Mesodermal cell (in vitro differentiated cells): ENCODE data around the gene DEFB110.

Source experiments
- H3K27ac ChIP-seq: 2 replicates; pipeline ENCODE4 v1.7.0; 2013; ENCODE audit warnings: mild to moderate bottlenecking, low read depth, low read length, moderate library complexity; ENCODE audit not compliant: severe bottlenecking
- H3K36me3 ChIP-seq: 2 replicates; pipeline ENCODE4 v1.7.1; 2013; ENCODE audit warnings: mild to moderate bottlenecking, low read length, moderate library complexity; ENCODE audit not compliant: control insufficient read depth, insufficient read depth
- H3K4me1 ChIP-seq: one replicate; pipeline ENCODE4 v1.7.1; 2013; ENCODE audit warnings: mild to moderate bottlenecking, low read length; ENCODE audit not compliant: insufficient read depth, control insufficient read depth, poor library complexity, severe bottlenecking
- H3K4me3 ChIP-seq: 2 replicates; pipeline ENCODE4 v1.7.0; 2013; ENCODE audit warnings: low read length, control low read depth, mild to moderate bottlenecking; ENCODE audit not compliant: insufficient read depth, poor library complexity, severe bottlenecking; ENCODE audit errors: extremely low read depth
- H3K9me3 ChIP-seq: 2 replicates; pipeline ENCODE4 v1.7.1; 2013; ENCODE audit warnings: mild to moderate bottlenecking, low read length, moderate library complexity; ENCODE audit not compliant: control insufficient read depth
- WGBS, 2 experiments: methylation state at CpG; one replicate each; pipeline ENCODE4 v1.1.5; 2013; ENCODE audit warnings: missing lambda C conversion rate in 2 of 2; ENCODE audit not compliant: insufficient coverage in 2 of 2; 5-methylcytosine and 5-hydroxymethylcytosine counted together

The DEFB110 gene

DNA sequence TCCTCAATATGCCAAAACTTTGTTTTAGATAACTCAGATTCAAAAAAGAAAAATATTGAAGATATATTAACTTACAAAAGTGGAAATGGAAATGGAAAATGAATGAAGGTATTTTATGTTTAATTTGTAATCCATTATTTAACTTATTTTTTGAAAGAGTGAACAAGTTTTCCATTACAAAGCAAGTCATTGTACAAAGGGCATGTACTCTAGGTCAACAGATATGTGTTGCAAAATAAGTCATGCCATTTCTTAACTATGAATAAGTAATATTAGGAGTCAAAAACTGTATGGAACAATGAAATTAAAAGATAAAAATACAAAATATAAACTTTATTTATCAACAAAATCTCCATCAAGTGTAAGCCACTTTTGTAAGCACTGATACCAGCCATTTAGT, 26.5 kb downstream of the DEFB110 start:
- no peak overlapping the region for H3K27ac ChIP-seq
- no peaks in the 10 kb centered on the region for H3K36me3 ChIP-seq
- H3K9me3 ChIP-seq, result no peaks in the 10 kb centered on the region
- no peaks in the 10 kb centered on the region for H3K4me1 ChIP-seq
- no peak overlapping the region for H3K4me3 ChIP-seq

DNA sequence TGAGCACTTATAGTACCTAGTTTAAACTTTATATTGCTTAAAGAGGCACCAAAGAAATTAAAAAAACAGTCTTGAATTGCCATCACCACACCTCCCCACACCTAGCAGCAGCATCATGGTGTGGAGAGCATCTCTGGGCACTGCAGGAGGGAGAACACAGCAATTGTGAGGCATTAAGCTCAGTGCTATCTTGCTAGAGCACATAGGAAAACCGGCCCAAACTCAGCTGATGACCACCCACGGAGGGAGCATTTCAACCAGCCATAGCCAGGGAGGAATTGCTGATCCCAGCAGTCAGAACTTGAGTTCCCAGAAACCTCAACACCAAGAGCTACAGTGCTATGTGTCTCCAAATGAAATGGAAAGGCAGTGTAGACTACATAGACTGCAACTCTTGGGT, 32.9 kb downstream of the DEFB110 start:
- Histone ChIP-seq H3K36me3 (no peaks in the 10 kb centered on the region), H3K4me1 (no peaks in the 10 kb centered on the region), H3K27ac (no peak overlapping the region), H3K4me3 (no peak overlapping the region), H3K9me3 (no peaks in the 10 kb centered on the region)
- WGBS, 2 experiments, result 75 to 79% methylated on average over 2 of the region's 2 CpGs

DNA sequence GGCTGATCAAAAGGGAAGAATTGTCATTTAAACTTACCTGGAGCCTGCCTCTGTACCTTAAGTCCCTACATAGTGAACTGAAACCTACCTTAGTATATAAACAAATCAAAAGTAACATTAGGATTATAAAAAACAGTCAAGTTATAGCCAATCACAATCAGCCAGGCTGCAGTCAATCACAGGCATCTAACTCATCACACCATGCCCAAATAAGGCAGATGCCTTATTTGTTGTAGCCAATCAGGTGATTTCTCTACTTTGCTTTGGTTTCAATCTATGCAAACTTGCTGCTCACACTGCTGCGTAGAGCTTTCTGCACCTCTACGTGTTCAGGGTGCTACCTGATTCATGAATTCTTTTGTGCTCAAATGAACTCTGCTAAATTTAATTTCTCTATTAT, 34.0 kb downstream of the DEFB110 start:
- Histone ChIP-seq H3K9me3 (no peaks in the 10 kb centered on the region), H3K4me1 (no peaks in the 10 kb centered on the region), H3K36me3 (no peaks in the 10 kb centered on the region), H3K27ac (no peak overlapping the region), H3K4me3 (no peak overlapping the region)
- 100% methylated on average over 1 to 2 of the region's 2 CpGs for WGBS, 2 experiments

DNA sequence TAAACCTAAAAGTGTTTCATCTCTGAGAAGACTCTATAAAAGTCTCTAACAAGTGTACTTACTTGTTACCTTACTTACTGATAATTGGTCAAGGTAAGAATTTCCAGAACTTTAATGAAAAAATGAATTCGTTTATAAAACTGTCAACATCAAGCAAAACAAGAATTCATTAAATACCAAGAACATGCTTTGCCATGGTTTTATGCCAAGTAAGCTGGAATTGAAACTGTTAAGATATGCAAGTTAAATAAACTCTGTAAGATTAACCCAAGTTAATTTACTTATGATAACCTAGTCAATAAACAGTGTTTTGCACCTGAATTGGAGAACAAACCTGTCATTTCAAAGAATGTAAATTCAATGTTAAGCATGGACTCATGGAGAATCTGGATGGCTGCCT, 35.2 kb downstream of the DEFB110 start:
- H3K4me1 ChIP-seq, result no peaks in the 10 kb centered on the region
- WGBS, 2 experiments, result no CpG with 5 or more reads among the region's 1 CpG
- H3K27ac ChIP-seq, result no peak overlapping the region
- H3K4me3 ChIP-seq, result no peak overlapping the region
- H3K9me3 ChIP-seq, result no peaks in the 10 kb centered on the region
- H3K36me3 ChIP-seq, result no peaks in the 10 kb centered on the region

DNA sequence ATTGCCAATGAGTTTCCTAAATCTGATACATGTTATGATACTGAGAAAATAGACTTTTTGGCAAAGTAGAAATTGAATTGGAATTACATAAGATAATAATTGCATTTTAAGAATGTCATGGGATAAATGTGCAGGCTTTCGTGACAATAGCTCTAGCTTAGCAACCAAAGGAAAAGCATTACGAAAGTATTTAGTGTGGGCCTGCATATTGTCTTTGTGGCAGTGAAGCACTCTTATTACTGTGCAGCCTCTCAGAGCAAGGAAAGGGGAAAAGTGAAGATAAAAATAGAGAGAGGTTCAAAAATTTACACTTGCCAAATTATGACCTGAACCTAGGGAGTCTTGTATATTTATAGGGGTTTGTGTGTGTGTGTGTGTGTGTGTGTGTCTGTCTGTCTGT, 39.7 kb downstream of the DEFB110 start:
- H3K36me3 ChIP-seq, result no peaks in the 10 kb centered on the region
- 87 to 94% methylated on average over 2 of the region's 2 CpGs for WGBS, 2 experiments
- H3K4me1 ChIP-seq, result no peaks in the 10 kb centered on the region
- H3K4me3 ChIP-seq, result no peak overlapping the region
- H3K9me3 ChIP-seq, result no peaks in the 10 kb centered on the region
- no peak overlapping the region for H3K27ac ChIP-seq

DNA sequence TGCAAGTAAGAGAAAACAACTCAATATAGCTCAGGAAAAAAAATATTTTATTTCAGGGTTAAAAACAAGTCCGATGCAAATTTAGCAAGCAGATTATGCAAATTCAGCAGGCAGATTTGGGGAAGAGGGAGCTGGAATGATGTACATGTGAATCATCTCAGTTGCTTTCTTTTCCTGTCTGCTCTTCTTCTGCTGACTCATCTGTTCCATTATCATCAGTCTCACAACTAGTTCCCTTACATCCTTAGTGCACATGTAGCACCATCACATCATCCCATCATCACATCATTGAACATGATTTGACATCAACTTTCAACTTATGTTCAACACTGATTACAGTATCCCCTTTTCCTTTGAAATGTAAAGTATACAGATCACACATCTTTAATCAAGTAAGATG, 40.9 kb downstream of the DEFB110 start:
- Histone ChIP-seq H3K4me3 (no peak overlapping the region), H3K36me3 (no peaks in the 10 kb centered on the region), H3K27ac (no peak overlapping the region), H3K9me3 (no peaks in the 10 kb centered on the region), H3K4me1 (no peaks in the 10 kb centered on the region)
- 83 to 88% methylated on average over 1 of the region's 1 CpG for WGBS, 2 experiments

DNA sequence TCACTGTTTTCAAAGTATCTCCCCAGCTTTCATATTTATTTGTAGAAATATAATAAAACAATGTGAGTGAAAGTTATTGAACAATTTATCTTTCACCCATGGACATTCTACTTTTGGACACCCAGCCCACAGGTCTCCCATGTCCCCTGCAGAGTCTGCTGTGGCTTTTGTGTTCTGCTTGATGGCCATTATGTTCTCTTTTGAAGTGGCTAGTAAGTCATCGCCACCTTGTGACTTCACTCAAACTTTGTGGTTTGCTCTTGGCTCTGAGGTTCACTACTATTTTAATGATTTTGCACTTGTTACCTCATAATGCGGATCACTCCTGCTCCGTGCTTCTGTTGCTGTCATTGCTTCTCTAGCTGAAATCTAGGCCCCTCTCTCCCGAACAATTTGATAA, 42.2 kb downstream of the DEFB110 start:
- WGBS, 2 experiments, result 85 to 92% methylated on average over 4 of the region's 4 CpGs
- Histone ChIP-seq H3K4me1 (no peaks in the 10 kb centered on the region), H3K27ac (no peak overlapping the region), H3K36me3 (no peaks in the 10 kb centered on the region), H3K9me3 (no peaks in the 10 kb centered on the region), H3K4me3 (no peak overlapping the region)

DNA sequence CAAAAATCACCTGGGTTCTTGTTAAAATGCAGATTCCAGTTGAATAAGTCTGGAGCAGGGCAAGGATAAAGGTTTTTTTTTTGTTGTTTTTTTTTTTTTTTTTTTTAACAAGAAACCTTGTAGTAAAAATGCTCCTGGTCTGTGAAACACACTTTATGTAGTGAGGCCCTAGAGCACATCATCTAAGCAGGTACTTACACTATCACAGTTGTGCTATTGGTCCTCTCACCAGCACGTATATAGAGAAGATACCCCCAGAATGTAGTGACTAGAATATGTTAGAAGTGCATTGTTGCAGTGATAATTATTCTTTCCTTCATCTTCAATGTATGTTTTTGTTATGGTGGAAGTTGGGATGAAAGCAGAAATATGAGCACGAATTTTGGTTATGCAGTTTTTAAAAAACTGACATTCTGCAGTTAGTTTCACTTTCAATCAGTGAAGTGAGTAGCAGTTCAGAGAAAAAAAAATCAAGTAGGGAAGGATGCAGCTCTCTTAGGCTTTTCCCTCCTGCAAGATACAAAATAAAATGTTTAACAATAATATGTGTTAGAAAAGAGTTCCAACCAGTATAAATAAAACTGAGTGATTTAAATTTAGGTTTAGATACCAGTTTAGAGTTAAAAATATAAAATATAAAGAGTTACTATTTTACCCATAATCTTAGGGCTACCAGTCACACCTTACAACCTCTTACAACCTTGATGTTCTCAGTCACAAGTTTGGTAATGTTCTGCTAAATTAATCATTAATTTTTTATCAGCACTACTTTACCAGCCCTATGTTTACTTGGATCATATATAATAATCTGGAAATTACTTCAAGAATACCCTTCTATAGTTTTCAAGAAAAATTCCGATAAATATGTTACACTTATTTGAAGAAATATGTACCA, 43.2 kb downstream of the DEFB110 start:
- Histone ChIP-seq H3K27ac (no peak overlapping the region), H3K9me3 (no peaks in the 10 kb centered on the region), H3K4me3 (no peak overlapping the region), H3K36me3 (no peaks in the 10 kb centered on the region), H3K4me1 (no peaks in the 10 kb centered on the region)
- WGBS, 2 experiments, result 60% methylated on average over 1 of the region's 3 CpGs; no CpG with 5 or more reads in 1 of the 2 experiments

DNA sequence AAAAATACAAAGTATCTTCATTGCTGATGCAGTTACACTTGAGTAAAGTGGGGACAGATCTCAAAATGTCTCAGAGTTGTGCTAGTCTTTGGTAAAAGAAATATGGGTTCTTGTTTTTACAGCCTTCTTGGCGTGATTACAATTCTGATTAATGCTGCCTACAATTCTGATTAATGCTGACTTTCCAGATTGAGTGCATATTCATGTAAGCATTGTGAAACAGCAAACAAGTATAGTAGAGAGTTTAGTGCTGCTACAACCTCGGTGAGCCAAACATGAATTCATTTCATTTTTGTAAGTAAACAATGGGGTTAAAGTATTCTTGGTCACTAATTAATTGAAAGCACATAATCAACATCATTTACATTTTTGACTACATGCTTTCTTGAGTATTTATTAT, 52.2 kb downstream of the DEFB110 start, which contains the start of gene DEFB113:
DEFB113 (minus strand) TSS at position 21 of the 400 bp plus-strand sequence; CDS start at position 21, 0 bp downstream.
- WGBS, 2 experiments, result no CpG with 5 or more reads among the region's 2 CpGs

More for the DNA sequence above, 52.2 kb downstream of the DEFB110 start, which contains the start of gene DEFB113:
- Histone ChIP-seq H3K36me3 (no peaks in the 10 kb centered on the region), H3K9me3 (no peaks in the 10 kb centered on the region), H3K4me1 (no peaks in the 10 kb centered on the region), H3K4me3 (no peak within 1 kb of the TSS), H3K27ac (no peak within 1 kb of the TSS)
